Hindlimb muscle (tissue), 1 donor: Measurements from ENCODE around the gene TNS1. TPM values are rescaled to one million over a fixed set of nuclear protein-coding genes. Genes with fewer than 3 reads are reported as not detected.

Experiments
- DNase-seq: peaks from one replicate; pipeline ENCODE4 v3.0.0-alpha.2; 2013
- polyA plus RNA-seq: library from polyadenylated mRNA; unstranded; fragments of 120-200 nt; gene quantifications from one replicate; pipeline ENCODE4 v1.2.1, GENCODE V29; 2013; ENCODE audit not compliant: insufficient read length

TNS1 gene
- polyA plus RNA-seq, 1 donor: 142 TPM

GRCh38 chr2:217844696-217845095 lies 158.1 kb downstream of the TNS1 start:
- DNase-seq: no peak

GRCh38 chr2:217843324-217843723 lies 159.5 kb downstream of the TNS1 start:
- no peak for DNase-seq

- no peak for DNase-seq
Observed at GRCh38 chr2:217842017-217842416, 160.8 kb downstream of the TNS1 start.

- no peak for DNase-seq
Observed at GRCh38 chr2:217840522-217840921, 162.3 kb downstream of the TNS1 start.

- DNase-seq: no peak
Observed at GRCh38 chr2:217839750-217840107, 163.1 kb downstream of the TNS1 start.

GRCh38 chr2:217839073-217839749 lies 163.6 kb downstream of the TNS1 start:
- no peak for DNase-seq

- DNase-seq: no peak
Observed at GRCh38 chr2:217838409-217838831, 164.4 kb downstream of the TNS1 start.

- no peak for DNase-seq
Observed at GRCh38 chr2:217837530-217837929, 165.3 kb downstream of the TNS1 start.

- no peak for DNase-seq
Observed at GRCh38 chr2:217836901-217837491, 165.8 kb downstream of the TNS1 start.

GRCh38 chr2:217835931-217836891 lies 166.6 kb downstream of the TNS1 start:
- DNase-seq: peak; percentile 93

GRCh38 chr2:217834744-217835513 lies 167.9 kb downstream of the TNS1 start:
- no peak for DNase-seq

- no peak for DNase-seq
Observed at GRCh38 chr2:217834057-217834620, 168.7 kb downstream of the TNS1 start.

GRCh38 chr2:217833439-217833838 lies 169.4 kb downstream of the TNS1 start:
- no peak for DNase-seq

GRCh38 chr2:217832987-217833386 lies 169.8 kb downstream of the TNS1 start:
- no peak for DNase-seq

GRCh38 chr2:217832115-217832514 lies 170.7 kb downstream of the TNS1 start:
- no peak for DNase-seq

GRCh38 chr2:217831306-217831705 lies 171.5 kb downstream of the TNS1 start:
- DNase-seq: no peak

GRCh38 chr2:217830807-217831206 lies 172.0 kb downstream of the TNS1 start:
- DNase-seq: no peak

- DNase-seq: no peak
Observed at GRCh38 chr2:217830061-217830460, 172.7 kb downstream of the TNS1 start.

GRCh38 chr2:217829420-217829819 lies 173.4 kb downstream of the TNS1 start:
- DNase-seq: no peak

GRCh38 chr2:217828336-217828735 lies 174.5 kb downstream of the TNS1 start:
- no peak for DNase-seq

GRCh38 chr2:217827430-217828201 lies 175.2 kb downstream of the TNS1 start:
- no peak for DNase-seq
